Fibroblast of lung (primary cell): ENCODE measurements around the gene PPP1R3D.

Experiments
- EZH2 ChIP-seq: IDR thresholded peaks from 2 replicates; pipeline ENCODE4 v1.5.1; 2012; ENCODE audit warnings: low read length, control low read depth, mild to moderate bottlenecking; ENCODE audit errors: missing control alignments
- TF ChIP-seq, protein P1 (sequence below), 2 donors: IDR thresholded peaks in 1 of 2; conservative IDR thresholded peaks in 1 of 2; 1 replicate in 1 of 2; 2 replicates in 1 of 2; pipeline ENCODE4 v1.5.1; 2011 to 2012; ENCODE audit warnings: low read length in 2 of 2, control low read depth in 1 of 2, inconsistent platforms in 1 of 2, low read depth in 1 of 2, mild to moderate bottlenecking in 1 of 2

DNA sequence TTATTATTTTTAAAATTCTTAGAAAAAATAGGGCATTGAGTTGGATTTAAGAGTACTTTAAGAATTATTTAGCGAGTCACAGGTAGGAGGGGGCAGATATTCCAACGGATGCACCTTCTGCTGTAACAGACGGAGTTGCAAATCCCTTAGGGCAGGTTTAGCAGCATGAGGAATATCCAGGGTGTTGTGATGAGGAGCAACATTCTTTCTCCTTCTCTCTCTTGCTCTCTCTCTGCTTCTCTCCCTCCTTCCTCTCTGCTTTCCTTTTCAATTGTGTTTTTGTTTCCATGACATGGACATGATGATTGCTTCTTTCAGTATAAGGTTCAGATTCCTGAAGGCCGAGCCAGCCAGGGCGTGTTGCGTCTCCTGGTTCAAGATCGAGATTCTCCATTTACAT is 47.0 kb upstream of the PPP1R3D start:
- TF ChIP-seq, protein P1, sequence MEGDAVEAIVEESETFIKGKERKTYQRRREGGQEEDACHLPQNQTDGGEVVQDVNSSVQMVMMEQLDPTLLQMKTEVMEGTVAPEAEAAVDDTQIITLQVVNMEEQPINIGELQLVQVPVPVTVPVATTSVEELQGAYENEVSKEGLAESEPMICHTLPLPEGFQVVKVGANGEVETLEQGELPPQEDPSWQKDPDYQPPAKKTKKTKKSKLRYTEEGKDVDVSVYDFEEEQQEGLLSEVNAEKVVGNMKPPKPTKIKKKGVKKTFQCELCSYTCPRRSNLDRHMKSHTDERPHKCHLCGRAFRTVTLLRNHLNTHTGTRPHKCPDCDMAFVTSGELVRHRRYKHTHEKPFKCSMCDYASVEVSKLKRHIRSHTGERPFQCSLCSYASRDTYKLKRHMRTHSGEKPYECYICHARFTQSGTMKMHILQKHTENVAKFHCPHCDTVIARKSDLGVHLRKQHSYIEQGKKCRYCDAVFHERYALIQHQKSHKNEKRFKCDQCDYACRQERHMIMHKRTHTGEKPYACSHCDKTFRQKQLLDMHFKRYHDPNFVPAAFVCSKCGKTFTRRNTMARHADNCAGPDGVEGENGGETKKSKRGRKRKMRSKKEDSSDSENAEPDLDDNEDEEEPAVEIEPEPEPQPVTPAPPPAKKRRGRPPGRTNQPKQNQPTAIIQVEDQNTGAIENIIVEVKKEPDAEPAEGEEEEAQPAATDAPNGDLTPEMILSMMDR (conservative IDR thresholded peaks at IDR 0.05 in 1 of 2, IDR thresholded peaks at IDR 0.05 in 1 of 2; ENCODE audit: low read depth in 1 of 2, low read length in 2 of 2) = no peak
- no peak for TF ChIP-seq EZH2
